NCI-H748 (cell line): ENCODE results near the gene NOP9.

Source experiments
- DNase-seq: peaks from one replicate; lab custom pipeline; 2025; ENCODE audit not compliant: unreplicated experiment; lab: John Stamatoyannopoulos, UW

Gene NOP9

DNA sequence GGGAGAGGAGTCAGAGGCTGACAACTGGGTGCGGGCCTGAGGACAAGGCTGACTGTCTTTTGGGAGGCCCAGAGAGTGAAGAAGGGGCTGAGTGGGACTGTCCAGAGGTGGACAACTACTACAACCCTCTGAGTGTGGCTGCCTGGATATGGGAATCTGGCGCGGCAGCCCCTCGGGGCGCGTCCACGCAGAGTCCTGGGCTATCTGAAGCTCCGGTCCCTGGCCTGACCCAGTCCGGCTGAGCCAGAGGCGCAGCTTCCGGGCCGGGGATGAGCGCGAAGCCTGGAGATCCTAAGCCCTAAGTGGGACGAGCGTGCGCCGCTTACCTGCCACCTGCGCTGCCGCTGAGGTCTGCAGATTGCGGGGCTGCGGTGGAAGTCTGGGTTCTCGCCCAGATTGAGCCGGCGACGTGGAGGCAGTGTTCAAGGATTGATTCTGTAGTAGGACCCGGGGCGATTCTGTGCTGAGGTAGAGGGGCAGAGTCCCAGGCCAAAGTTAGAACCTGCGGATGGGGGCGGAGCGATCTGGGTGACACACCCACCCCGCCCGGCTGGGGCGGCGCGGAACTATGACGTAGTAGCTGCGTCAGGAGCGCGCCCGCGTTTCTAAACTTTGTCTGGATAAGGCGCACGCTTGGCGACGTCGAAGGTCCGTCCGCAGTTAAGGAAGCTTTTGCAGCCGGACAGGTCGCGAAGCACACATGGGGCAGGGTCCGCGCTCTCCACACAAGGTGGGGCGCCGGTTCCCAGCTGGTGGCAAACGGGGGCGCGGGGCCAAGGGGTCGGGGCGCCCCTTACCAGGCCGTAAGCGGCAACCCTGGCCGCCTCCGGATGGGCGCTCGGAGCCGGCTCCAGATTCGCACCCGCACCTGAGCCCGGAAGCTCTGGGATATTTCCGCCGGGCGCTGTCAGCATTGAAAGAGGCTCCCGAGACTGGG is at the start of gene NOP9, which contains the start of gene DHRS1:
Gene NOP9, plus strand, starts transcription at position 596 of the 937 bp plus-strand sequence. Its CDS starts 105 bp downstream, at position 701.
Gene DHRS1, minus strand, starts transcription at position 526 of the 937 bp plus-strand sequence. CDS start 674 bp downstream, outside the sequence.
- DNase-seq: peak; percentile 87

DNA sequence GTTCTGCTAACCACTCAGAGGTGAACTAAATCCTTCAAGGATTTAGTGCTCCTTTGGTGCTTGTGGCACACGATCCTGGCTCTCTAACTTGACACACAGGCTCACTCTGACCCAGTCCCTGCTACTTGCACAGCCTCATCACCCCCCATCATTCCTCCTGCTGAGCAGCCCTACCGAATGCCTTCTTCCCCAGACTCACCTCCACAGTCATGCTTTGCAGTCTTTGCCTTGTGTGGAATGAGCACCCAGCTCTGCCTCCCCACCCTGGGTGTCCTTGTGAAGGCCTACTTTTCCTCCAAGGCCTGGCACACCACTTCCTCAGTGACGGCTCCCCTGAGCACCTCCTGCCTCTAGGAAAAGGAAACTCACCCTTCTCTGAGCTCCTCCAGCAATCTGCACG is 49.3 kb upstream of the NOP9 start:
- DNase-seq: no peak

- no peak for DNase-seq
Observed at GRCh38 chr14:24251880-24252288, 47.8 kb upstream of the NOP9 start.

GRCh38 chr14:24252289-24253124 is 47.1 kb upstream of the NOP9 start:
- no peak for DNase-seq

DNA sequence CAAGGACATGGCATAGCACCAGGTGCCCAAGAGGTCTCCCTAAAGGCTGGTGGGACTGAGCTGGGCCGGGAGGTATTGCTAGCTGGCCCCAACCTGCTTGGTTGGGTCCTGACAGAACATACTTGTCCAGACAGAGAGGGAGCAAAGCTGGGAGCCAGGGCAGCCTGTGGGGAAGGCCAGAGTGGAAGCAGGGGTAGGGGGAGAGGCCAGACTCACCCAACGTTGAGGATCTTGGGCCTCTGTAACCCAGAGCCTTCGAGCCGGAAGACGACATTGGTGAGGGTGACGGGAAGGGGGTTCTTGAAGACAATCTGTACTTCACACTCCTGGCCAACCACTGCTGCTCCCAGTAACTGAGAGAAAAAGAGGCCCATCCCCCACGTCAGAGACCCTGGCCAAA is 45.7 kb upstream of the NOP9 start:
- no peak for DNase-seq

DNA sequence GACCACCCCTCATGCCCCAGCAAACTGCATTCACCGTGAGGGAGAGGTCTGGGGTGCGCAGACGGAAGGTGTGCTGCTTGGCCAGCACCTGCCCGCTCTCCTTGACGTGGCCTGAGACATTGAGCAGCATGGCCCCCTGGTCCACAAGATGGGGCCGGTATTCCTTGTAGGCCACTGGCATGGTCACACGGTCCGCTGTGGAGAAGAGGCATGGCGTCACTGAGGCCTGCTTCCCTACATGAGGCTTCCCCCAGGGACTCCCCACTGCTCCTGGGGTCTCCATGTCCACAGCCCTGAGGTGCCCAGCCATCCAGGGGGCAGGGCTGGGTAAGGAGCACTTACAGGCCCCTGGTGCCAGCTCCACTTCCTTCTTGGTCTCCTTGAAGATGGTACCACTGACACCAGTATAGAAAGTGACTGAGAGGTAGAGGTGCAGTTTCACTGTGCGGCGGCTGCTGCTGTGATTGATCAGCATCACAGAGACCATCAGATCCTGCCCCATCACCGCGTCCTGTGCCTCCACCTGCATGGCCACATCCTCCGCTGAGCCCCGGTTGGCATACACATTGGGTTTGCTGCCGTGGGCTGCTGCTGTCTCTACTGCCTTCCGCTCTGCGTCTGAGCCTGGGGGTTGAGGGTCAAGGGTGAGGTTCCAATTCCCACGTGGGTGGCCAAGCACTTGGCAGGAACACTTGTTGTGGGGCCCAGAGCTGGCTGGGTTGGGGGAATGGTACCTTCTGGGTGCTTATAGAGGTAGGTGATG is 44.8 kb upstream of the NOP9 start:
- no peak for DNase-seq

DNA sequence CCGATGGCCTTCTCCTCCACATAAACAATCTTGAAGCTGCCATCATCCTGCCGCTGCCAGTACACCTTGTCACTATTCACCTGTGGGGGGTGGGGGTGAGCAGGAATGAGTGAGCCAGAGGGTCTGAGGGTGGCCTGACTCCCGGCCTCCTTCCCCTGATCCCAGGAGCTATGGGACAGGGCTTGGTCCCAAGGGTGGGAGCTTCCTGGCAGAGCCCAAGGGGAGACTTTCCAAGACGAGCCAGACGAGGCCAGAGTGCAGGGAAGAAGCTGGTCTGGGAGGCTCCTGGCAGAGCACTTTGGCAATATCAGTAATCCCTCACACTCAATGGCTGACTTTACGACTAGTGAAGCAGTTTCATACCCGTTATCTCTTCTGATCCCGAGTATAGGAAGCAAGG is 44.2 kb upstream of the NOP9 start:
- DNase-seq: no peak

- no peak for DNase-seq
Observed at GRCh38 chr14:24255931-24256711, 43.5 kb upstream of the NOP9 start.

DNA sequence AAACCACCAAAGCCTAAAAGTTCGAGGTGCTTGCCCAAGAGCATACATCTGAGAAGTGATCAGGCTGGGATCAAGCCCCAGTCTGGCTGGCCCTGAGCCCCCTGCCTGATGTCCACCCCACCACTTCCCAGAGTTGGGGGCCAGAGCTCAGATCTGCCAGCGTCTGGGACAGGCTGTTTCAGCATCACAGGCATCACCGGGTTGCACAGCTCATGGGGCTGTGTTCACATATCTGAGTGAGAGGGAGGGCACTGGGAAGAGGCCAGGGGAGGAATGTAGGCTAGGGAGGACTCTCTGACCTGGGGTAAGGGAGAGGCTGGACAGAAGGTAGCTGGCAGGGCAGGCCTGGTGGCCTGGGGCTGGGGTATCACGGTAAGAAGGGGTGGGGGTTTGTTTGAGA is 42.7 kb upstream of the NOP9 start:
- DNase-seq: no peak

- DNase-seq: no peak
Observed at GRCh38 chr14:24258119-24258518, 41.5 kb upstream of the NOP9 start.

- no peak for DNase-seq
Observed at GRCh38 chr14:24258548-24259265, 40.9 kb upstream of the NOP9 start.

DNA sequence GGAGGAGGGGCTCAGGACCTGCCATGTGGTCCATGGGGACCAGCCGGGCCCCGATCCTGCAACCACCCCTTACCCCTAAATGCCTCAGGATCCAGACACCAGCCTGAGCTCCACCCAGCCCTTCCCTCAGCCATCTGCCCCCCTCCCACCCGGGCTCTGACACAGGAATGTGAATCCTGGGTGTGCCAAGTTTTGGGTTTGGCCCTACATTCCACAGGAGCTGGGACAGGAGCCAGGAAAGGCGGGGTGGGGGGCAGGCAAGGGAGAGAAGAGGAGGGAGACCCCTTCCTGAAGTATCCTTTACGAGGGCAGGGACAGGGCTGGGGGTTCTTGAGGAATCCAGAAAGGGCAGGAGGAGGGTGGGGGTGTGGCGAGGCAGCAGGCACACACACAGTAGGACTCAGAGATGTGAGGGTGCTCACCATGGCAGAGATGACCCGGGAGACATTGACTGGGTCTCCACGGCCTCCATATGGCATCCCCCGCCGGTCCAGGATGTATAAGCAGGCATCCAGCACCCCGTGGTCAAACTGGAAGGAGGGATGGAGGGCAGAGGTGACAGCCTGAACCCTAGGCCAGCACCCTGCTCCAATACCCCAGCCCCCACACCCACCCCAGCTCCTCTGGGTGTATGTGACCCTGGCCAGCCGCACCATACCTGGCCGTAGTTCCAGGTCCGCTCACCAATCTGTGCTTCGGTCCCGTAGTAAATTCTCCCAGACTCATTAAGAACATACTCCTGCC is 40.2 kb upstream of the NOP9 start:
- DNase-seq: no peak

DNA sequence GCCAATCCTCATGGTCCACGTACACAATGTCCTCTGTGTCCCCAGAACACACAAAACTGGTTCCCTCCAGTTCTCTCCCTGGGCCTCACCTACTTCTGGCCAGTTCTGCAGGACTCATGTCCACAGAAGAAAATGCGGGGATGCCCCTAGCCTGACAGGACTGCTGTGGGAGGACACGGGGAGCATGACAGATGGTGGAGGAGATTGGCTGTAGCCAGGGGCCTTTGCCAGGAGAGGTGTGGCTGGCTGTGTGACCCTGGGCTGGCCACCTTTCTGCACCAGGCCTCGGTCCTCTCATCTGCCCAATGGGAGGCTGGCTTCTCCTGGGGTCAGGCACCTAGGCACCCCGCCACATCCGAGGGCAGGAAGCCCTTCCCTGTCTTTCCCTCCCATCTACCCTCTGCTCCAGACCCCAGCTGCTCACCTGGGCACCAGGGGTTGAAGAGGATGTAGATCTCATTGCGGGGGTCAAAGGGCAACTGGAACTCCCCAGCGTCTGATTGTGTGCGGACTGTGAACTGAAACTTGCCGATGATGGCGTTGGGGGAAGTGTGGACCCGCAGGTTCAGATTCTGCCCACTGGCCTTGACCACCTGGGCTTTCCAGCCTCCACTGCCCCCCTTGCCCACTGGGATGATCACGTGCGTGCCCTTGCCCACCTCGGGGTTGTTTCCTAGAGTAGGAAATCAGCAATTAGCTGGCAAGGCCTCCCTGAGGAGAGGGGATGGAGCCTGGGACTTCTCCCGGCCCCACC is 39.4 kb upstream of the NOP9 start:
- DNase-seq: no peak

- DNase-seq: no peak
Observed at GRCh38 chr14:24260780-24261157, 38.9 kb upstream of the NOP9 start.

DNA sequence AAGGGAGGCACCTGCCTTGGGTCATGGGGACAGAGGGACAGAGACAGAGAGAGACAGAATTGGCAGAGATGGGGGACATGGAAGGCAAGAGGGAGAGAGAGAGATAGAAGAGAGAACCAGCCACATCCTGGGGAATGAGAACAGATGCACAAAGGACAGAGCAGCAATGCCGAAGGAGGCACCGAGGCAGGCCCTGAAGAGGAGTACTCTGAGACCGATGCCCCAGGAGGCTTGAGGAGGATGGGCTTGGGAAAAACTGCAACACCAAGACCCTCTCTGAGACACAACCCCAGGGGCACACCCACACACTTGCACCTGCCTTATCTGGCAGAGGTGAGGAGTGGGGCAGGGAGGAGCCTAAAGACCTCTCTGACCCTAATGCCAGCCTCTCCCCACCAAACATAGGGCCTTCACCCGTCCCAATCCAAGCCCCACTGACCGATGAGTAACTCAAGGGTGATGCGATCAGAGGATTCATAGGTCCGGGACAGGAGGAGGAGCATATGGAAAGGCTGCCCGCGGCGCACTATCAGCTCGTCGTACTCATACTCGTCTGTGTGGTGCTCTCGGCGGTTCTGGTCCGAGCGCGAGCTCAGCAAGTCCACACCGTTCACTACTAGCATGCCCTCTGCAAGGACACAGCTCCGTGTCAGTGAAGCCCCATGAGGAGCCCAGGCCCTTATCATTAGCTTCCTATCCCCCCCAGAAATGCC is 38.2 kb upstream of the NOP9 start:
- no peak for DNase-seq

DNA sequence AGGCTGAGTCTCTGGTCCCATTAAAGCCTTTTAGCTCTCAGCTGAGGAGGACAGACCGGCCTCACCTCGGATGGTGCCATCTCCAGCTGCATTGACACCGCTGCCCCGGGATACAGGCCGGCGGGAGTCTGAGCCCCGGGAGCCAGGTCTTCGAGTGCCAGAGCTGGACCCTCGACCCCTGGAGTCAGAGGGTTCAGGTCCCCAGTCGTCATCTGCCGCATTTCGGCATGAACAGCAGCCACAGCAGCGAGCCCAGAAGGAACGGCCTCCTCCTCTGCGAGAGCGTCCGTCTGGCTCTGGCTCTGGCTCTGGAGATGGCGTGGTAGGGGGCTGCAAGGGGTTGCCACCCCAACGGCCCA is 37.7 kb upstream of the NOP9 start:
- DNase-seq: no peak

DNA sequence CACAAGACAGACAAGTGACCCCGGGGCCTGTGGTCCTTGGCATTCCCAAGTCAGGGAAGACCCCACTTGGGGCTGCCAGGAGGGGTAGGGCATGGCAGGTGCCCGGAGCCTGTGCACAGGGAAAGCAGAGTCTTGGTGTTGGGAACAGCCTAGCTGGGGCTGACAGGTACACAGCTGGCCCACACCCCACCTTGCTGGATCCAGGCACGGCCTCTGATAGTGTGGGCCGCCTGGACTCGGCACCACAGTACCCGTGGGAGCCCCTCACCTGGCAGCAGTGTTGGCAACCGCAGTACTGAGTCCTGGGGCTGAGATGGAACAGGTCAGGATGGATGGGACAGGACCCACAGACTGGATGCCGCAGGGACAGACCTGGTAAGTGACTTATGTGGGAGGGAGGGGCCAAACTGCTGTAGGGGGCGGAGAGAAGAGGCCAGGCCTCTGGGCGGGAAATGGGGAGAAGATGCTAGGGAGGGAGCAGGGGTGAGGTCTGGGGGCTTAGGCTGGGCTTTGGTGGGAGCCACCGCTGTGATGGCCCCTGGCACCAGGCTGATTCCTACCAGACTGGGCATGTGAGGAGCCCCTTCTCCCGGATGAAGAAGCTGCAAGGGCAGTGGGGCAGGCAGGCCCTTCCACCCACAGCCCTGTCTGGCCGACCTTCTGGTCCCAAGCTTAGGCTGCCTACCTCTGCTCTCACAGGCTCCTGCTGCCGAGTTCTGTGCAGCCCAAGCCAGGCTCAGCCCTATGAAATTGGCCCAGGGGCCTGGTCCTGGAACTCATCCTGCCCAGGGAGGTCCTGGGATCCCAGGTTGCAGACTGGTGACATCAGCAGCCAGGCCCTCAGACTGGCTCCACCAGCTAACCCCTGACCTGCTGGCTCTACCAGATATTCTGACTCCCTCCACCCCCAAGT is 36.6 kb upstream of the NOP9 start, which contains the start of gene TGM1:
Gene TGM1, minus strand, starts transcription at position 357 of the 913 bp plus-strand sequence. CDS start 825 bp downstream, outside the sequence.
- DNase-seq: no peak
